AG08395 (cell line): Measurements from ENCODE around the gene FDX2.
"Not testable (repeated sequence)": the region's sequence is repeated elsewhere in the genome, so short reads cannot be mapped to it uniquely, and the experiment has no call there.

Experiments
- DNase-seq: peaks from one replicate; pipeline ENCODE4 v3.0.0; 2012; ENCODE audit warnings: mixed read lengths, low spot score

FDX2 gene

GRCh38 chr19:10284065-10284959, 31.5 kb downstream of the FDX2 start:
- DNase-seq: no peak

- DNase-seq: no peak
Measured at GRCh38 chr19:10283301-10284064, 32.3 kb downstream of the FDX2 start.

- DNase-seq: not testable (repeated sequence)
Measured at GRCh38 chr19:10282043-10282442, 33.8 kb downstream of the FDX2 start.

- DNase-seq: no peak
Measured at GRCh38 chr19:10279737-10280442, 35.9 kb downstream of the FDX2 start.

GRCh38 chr19:10278935-10279334, 36.9 kb downstream of the FDX2 start:
- no peak for DNase-seq

GRCh38 chr19:10277795-10278589, 37.8 kb downstream of the FDX2 start:
- DNase-seq: no peak

- no peak for DNase-seq
Measured at GRCh38 chr19:10274589-10274988, 41.2 kb downstream of the FDX2 start.

- no peak for DNase-seq
Measured at GRCh38 chr19:10271543-10272086, 44.2 kb downstream of the FDX2 start.

- no peak for DNase-seq
Measured at GRCh38 chr19:10270616-10271394, 45.0 kb downstream of the FDX2 start, which contains the start of gene ICAM1. Gene ICAM1, plus strand, starts transcription at chr19:10271120. Its CDS starts 40 bp downstream, at chr19:10271160.

GRCh38 chr19:10270180-10270615, 45.6 kb downstream of the FDX2 start:
- DNase-seq: no peak

- peak; percentile 85 for DNase-seq
Measured at GRCh38 chr19:10269333-10270179, 46.3 kb downstream of the FDX2 start.

- no peak for DNase-seq
Measured at GRCh38 chr19:10268071-10268470, 47.7 kb downstream of the FDX2 start.

- no peak for DNase-seq
Measured at GRCh38 chr19:10266706-10267105, 49.1 kb downstream of the FDX2 start.

GRCh38 chr19:10262771-10263170, 53.0 kb downstream of the FDX2 start:
- DNase-seq: no peak

- DNase-seq: no peak
Measured at GRCh38 chr19:10260141-10260584, 55.7 kb downstream of the FDX2 start.
